Activated T-cell treated with anti-CD3 and anti-CD28 coated beads for 1 hour (primary cell): ENCODE results near the gene SERPINA3.

Experiments used
- DNase-seq: peaks from one replicate; pipeline ENCODE4 v3.0.0-alpha.2; 2020; ENCODE audit warnings: low read depth

Gene SERPINA3

DNA sequence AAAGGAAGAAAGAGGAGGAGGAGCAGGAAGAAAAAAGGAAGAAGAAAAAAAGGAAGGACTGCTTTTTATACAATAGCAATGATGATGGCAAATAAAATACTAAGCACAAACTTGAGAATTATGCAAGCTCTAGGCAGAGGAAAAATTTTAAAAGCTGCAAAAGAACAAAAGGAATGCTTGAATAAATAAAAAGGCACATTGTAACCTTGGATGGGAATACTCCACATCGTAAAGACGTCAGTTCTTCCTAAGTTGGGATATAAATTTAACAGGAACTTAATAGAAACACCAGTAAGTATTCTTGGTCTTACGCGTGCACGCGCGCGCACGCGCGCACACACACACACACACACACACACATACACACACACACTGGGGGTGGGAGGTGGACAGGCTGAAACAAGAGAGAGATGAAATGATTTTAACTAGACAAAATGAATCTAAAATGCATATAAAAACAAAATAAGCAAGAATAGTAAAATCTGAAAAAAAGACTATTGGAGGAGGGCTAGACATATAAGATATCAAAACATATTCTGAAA lies 43.0 kb downstream of the SERPINA3 start:
- DNase-seq, result no peak

DNA sequence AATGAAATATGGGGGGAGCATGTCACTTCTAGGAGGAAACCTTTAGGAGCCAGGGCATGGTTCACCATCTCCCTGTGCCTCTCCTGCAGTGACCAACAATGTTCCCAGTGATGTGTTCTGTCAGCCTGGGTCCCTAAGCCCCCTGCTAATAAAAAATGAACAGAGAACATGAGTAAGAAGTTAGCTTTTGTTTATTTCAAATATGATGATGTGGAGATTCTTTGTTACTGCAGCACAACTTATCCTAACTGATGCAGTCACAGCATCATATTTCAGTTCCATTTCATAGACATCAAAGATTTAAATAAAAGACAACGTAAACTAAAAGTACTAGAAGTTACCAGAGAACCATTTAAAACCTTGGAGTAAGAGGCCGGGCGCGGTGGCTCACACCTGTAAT lies 43.9 kb downstream of the SERPINA3 start:
- DNase-seq, result no peak

DNA sequence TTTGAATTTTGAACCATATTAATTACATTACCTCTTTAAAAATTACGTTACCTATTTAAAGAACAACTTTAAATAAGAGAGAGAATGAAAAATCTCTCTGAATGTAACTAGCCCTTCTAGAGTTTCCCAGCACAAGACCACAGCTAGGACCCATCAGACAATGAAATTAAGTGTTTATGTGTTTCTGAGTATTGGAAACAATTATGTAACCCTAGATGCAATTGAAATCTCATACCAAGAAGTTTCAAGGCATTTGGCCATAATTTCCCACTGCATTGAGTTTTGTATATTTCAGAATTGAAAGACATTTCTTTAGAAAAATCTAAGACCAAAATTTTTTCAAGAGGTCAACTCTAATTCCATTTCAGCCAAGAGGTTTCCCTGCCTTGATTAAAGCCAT lies 47.1 kb downstream of the SERPINA3 start:
- no peak for DNase-seq

DNA sequence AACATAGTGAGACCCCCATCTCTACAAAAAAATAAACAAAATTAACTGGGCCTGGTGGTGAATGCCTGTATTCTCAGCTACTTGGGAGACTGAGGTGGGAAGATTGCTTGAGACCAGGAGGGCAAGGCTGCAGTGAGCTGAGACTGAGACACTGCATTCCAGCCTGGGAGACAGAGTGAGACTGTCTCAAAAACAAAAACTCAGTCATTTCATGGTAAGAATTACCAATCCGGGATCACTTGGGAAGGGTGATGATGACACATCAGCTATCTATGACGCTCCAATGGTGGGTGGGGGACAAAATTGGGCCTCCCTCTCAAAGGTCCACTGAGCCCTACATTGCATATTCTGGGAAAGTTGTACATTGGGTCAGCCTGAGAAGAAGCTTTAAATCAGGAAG lies 47.7 kb downstream of the SERPINA3 start:
- DNase-seq, result no peak

DNA sequence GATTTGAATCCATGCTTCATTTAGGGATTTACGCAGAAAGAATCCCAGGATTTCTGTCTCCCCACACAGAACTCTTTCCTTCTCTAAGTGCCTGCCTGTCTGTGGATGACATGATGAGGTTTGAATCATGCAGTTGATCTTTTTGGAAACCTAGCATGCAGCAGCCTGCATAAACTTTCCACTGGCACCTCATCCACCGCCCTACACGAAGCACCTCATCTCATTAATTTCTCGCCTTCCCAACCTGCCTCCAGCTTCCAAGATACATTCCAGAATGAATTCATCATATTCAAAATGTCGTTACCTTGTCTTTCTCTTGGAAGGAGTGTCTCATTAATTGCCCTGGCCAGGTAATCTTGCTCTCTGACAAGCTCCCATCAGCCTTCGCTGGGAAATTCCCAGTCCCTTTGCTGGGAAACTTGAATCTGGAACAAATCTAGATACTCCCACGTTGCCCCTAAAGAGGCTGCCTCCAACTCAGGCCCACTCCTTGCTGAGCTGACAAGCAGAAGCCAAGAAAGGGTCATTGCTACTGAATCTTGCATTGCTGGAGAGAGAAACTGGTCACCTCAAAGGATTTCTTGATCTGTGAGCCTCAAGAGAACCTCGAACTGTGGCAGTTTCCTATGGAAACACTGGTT lies 48.2 kb downstream of the SERPINA3 start:
- no peak for DNase-seq

DNA sequence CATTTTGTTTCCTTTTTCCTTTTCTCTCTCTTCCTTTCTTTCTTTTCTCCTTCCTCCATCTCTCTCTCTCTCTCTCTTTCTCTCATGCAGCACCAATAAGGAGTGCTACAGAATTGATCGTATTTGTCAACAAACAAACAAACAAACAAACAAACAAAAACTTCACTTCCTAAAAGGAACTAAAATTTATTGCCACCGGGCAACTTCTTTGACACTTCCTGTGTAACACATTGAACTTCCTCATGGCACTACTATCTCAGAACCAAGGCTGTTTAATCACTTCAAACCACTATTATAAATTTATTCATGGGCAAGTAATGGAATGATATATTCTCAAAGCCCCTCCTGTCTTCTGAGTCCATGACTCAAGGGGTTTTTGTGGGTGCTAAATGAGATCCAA lies 51.3 kb downstream of the SERPINA3 start:
- DNase-seq, result no peak

DNA sequence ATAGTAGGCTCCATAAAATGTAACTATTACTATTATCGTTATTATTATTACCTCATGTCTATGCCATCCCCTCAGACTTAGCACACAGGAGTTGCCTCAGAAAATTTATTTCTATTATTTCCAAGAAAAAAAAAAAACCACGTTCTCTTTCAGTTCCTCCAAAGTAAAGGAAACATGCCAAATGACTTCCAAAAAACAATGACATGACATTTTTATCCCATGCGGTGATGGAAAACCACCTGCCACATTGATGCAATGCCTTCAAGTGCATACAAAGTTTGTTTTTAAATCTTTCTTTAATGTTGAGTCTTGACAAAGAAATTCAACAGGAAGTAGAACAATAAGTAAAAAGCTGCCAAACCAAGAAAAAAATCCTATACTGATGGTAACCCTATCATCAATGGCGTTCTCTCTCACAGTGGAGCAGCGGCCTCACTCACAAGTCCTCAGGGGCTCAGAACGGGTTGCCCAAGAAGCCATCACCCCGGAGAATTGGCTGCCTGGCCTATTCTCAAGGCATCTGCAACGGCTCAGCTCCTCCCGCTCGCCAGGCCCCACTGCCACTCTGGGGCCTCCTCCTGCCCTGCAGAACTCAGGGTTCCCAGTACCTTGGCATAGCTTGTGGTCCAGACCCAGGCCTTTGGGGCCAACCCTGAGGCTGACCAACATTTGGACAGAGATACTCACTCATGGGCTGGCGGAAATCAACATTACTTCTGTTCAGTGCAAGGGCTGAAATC lies 51.9 kb downstream of the SERPINA3 start:
- DNase-seq, result no peak

DNA sequence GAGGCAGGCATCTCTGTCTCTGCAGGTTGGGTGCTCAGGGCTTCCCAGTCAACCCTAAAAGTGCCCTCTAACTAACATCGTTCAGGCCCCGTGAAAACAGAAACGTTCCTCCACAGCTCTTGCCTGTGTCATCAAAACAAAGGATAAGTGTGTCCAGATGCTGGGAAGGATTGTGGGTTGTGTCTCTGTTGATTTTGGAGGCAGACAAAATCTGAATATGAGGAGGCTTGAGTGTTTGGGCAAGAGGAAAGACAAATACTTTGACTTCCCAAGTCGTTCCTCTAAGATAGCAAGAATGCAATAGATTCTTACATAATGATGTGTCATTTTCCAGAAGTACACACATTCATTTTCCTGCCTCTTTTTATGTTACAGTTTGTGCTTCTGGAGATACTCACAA lies 52.9 kb downstream of the SERPINA3 start:
- DNase-seq, result no peak

DNA sequence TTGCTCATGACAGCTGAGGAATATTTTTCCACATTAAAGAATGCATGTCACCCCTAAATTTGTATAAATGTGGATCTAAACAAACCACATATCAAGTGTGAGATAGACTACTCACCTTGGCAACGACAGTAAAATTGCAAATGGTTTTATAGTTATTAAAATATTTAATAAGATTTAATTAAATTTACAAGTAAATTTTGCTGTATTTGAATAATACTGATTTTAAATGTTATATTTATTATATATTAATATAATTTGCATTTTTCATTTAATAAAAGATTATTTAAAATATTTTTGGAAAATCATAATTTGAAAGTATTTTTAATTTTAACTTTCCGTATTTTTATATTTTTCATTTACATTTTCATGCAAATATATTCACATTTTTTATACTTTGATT lies 53.4 kb downstream of the SERPINA3 start:
- DNase-seq, result no peak

DNA sequence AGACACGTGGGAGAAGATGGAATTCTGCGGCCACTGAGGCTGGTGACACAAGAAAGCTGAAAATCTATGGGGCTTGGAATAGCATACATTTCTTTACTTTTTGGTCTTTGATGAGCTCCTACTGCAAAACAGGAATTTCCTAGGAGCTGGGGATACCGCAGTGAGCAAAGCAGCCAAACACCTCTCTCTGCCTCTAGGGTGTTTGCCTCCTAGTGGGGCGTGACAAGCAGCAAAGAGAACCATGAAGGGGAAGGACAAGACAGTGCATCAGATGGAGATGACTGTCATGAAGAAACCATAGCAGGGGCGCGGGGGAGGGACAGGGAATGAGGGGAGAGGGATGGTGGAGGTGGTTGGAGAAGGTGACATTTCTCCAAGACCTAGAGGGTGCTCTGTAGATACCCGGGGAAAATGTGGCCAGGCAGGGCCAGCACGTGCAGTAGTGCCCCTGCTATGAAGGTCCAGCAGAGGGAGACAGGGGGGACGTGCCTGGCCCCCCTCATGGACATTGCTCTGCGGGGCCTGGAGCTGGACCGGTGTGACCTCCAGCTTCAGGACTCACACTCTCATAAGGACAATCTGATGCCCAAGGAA lies 58.6 kb downstream of the SERPINA3 start:
- DNase-seq, result no peak

DNA sequence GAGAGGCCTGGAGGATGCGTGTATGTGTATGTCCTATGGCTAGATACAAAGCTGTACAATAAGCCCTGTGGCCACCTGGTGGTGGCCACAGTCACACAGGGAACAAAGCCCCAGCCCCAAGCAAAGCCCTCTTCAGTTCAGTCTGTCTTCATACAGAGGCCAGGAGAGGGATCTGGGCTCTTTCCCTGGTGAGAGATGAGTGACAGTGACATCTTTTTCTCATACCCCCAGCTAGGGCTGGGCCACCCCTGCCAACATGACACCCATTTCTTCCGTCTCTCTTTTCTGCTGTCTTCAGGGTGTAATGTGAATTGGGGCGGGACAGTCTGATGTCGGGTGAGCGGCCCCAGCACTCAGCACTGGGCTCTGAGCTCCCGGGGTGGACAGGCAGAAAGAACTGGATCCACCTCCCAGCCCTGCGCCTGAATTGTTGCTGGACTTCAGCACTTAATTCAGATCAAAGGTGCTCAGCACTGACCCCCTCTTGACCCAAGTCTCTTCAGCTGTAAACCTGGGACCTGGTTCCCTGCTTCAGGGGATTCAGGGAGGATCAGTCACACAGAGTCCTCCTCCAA lies 59.8 kb downstream of the SERPINA3 start:
- DNase-seq, result no peak

DNA sequence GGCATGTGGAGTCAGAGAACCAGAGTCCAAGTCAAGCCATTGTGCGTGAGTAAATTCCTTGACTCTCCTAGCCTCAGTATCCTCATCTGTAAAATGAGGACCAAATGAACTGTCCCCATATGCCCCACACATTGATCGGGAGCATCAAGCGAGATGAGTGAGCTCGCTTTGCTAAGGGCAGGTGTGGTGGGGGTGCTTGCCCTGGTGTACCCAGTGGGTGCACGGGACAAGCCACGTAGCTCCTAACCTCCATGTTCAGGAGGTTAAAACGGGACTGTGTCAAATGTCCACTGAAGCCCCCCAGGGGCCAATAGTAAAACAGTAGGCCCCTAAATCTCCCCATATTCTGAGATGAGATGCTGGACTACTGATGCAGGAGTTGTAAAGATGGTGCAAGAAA lies 60.9 kb downstream of the SERPINA3 start:
- DNase-seq, result no peak
